Measurements from ENCODE around the gene LRRC45. TPM values are rescaled to one million over a fixed set of nuclear protein-coding genes. Genes with fewer than 3 reads are reported as not detected.

LRRC45 gene
- total RNA-seq, 1 experiment from 2014 or later = 40.1 TPM

DNA sequence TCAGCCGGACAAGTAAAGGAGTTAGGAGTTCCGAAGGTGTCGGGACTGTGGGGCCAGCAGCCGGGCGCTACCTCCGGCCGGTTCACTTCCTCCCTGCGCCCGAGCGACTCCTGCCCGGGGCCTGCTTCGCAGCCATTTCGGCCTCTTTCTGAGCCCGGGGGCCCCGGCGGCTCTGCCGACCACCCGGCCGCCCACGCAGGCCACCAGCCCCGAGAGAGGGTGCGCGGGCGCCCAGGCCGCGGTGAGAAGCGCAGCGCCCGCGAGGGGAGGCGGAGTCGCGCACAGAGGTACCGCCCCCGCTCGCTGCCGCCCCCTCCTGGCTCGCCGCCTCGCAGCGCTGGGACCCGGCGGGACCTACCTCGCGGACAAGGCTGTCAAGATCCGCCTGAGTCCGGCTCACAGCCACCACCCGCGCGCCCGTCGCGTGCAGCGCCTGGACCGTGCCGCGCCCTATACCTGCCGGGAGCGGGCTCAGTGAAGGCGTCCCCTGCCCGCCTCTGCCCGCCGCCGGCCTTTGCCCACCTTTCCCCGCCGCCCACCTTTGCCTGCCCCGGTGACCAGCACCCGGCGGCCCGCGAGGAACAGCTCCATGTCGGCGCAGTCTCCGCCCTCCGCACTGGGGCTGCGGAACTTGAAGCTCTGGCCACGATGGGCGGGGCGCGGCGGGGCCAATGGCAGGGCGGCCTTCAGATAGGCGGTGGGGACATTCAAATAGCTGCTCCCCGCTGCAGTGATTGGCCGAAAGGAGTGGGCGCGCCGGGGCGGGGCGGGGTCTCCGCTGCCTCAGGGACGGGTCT lies 14.2 kb downstream of the LRRC45 start, which contains the start of gene DCXR:
DCXR (minus strand) TSS at position 606 of the 797 bp plus-strand sequence; CDS start at position 591, 15 bp downstream.
- ChIA-PET POLR2A (interaction anchor here (0.5 to 1.5 kb wide), 9 partner anchors 8 to 165 kb away, joined by 3 to 8 read pairs (median 3); partner anchors contain the start of genes CENPX, FASN, LRRC45 and PYCR1), RAD21 (ENCODE audit: low non-redundant PET in 1 of 2, low total read pairs in 2 of 2, uncharacterized antibody in 2 of 2, unreplicated experiment in 2 of 2) (interaction anchor here (1.0 to 1.1 kb wide), 2 partner anchors 14 to 78 kb away, joined by 10 to 11 read pairs; partner anchors contain the start of genes CENPX (in 1 of the 2) and LRRC45 (in 1 of the 2)), CTCF (interaction anchor here (0.7 to 4.8 kb wide), 19 partner anchors 8 to 303 kb away, joined by 3 to 57 read pairs (median 4); partner anchors contain the start of genes CENPX, FASN, GPS1 and LRRC45)
- Histone ChIP-seq H3K9ac (ENCODE audit: low read length) (peak within 1 kb of the TSS; percentile 94), H3K4me1 (ENCODE audit: control insufficient read depth in 1 of 2, insufficient read depth in 2 of 2, low read length in 2 of 2) (peaks cover 18 to 48% of the 10 kb centered on the region in 2 experiments), H3K79me2 (ENCODE audit: insufficient read depth, low read length) (peaks cover 25% of the 10 kb centered on the region; the same call in 1 of the 2 replicates), H3K9me2 (ENCODE audit: insufficient read depth) (no peaks in the 10 kb centered on the region), H3K27me3 (ENCODE audit: insufficient read depth, low read length) (no peaks in the 10 kb centered on the region), H3K4me2 (ENCODE audit: low read length) (peak within 1 kb of the TSS; percentile 95), H2AFZ (ENCODE audit: low read depth, low read length, poor library complexity, severe bottlenecking) (peak within 1 kb of the TSS; percentile 49), H3K27ac (ENCODE audit: low read depth, low read length) (peak within 1 kb of the TSS; percentile 91), H3K9me3 (ENCODE audit: control insufficient read depth in 1 of 2, insufficient read depth in 1 of 2, low read depth in 1 of 2, low read length in 2 of 2) (no peaks in the 10 kb centered on the region), H3K4me3 (replicated peaks in 1 of 2; ENCODE audit: low read depth in 1 of 2, low read length in 2 of 2) (peak within 1 kb of the TSS; percentile 92 to 93), H3K36me3 (ENCODE audit: control insufficient read depth in 1 of 2, insufficient read depth in 2 of 2, low read length in 2 of 2) (peaks cover 0 to 12% of the 10 kb centered on the region in 2 experiments; a peak in 1 of 4 replicates), H4K20me1 (ENCODE audit: insufficient read depth) (no peaks in the 10 kb centered on the region)
- DNase-seq (ENCODE audit: low read depth, low spot score) (peak; percentile 96), ATAC-seq (peak; percentile 89)
- intact Hi-C loops (cut with micrococcal nuclease) = loop anchor here (2.0 to 10.0 kb wide), 3 partner anchors 62 to 378 kb away; partner anchors contain the start of genes FASN, HEXD and OGFOD3
- no TSS peak for BruUV-seq (replicated peaks)
- TF ChIP-seq, protein P1, sequence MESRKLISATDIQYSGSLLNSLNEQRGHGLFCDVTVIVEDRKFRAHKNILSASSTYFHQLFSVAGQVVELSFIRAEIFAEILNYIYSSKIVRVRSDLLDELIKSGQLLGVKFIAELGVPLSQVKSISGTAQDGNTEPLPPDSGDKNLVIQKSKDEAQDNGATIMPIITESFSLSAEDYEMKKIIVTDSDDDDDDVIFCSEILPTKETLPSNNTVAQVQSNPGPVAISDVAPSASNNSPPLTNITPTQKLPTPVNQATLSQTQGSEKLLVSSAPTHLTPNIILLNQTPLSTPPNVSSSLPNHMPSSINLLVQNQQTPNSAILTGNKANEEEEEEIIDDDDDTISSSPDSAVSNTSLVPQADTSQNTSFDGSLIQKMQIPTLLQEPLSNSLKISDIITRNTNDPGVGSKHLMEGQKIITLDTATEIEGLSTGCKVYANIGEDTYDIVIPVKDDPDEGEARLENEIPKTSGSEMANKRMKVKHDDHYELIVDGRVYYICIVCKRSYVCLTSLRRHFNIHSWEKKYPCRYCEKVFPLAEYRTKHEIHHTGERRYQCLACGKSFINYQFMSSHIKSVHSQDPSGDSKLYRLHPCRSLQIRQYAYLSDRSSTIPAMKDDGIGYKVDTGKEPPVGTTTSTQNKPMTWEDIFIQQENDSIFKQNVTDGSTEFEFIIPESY (IDR thresholded peaks at IDR 0.05; ENCODE audit: extremely low read depth, insufficient replicate concordance, low read length) = peak; percentile 46
- TF ChIP-seq RAD21 (IDR thresholded peaks at IDR 0.05; ENCODE audit: low read depth) (no peak), YY1 (IDR thresholded peaks at IDR 0.05; ENCODE audit: extremely low read depth, insufficient replicate concordance, low read depth, low read length) (peak; percentile 82), ZFX (IDR thresholded peaks at IDR 0.05) (peak; percentile 93; the same call in 1 of the 2 replicates), SRF (IDR thresholded peaks at IDR 0.05; ENCODE audit: low read depth) (no peak), EGR1 (IDR thresholded peaks at IDR 0.05; ENCODE audit: low read depth) (peak; percentile 98), ELF1 (IDR thresholded peaks at IDR 0.05; ENCODE audit: borderline replicate concordance, low read depth) (no peak), CBX3 (IDR thresholded peaks at IDR 0.05; ENCODE audit: low read depth) (no peak), SP1 (IDR thresholded peaks at IDR 0.05; ENCODE audit: low read depth) (no peak; the same call in 1 of the 2 replicates), JUND (IDR thresholded peaks at IDR 0.05) (no peak), ZNF274 (IDR thresholded peaks at IDR 0.05; ENCODE audit: low read depth, low read length) (no peak), TCF7L2 (IDR thresholded peaks at IDR 0.05; ENCODE audit: borderline replicate concordance, extremely low read depth, insufficient read depth, insufficient read length) (no peak), EZH2phosphoT487 (IDR thresholded peaks at IDR 0.05; ENCODE audit: borderline replicate concordance) (no peak), FOSL1 (IDR thresholded peaks at IDR 0.05; ENCODE audit: low read depth) (no peak), SIN3A (IDR thresholded peaks at IDR 0.05; ENCODE audit: low read depth) (peak; percentile 97)
- TF ChIP-seq, protein P2, sequence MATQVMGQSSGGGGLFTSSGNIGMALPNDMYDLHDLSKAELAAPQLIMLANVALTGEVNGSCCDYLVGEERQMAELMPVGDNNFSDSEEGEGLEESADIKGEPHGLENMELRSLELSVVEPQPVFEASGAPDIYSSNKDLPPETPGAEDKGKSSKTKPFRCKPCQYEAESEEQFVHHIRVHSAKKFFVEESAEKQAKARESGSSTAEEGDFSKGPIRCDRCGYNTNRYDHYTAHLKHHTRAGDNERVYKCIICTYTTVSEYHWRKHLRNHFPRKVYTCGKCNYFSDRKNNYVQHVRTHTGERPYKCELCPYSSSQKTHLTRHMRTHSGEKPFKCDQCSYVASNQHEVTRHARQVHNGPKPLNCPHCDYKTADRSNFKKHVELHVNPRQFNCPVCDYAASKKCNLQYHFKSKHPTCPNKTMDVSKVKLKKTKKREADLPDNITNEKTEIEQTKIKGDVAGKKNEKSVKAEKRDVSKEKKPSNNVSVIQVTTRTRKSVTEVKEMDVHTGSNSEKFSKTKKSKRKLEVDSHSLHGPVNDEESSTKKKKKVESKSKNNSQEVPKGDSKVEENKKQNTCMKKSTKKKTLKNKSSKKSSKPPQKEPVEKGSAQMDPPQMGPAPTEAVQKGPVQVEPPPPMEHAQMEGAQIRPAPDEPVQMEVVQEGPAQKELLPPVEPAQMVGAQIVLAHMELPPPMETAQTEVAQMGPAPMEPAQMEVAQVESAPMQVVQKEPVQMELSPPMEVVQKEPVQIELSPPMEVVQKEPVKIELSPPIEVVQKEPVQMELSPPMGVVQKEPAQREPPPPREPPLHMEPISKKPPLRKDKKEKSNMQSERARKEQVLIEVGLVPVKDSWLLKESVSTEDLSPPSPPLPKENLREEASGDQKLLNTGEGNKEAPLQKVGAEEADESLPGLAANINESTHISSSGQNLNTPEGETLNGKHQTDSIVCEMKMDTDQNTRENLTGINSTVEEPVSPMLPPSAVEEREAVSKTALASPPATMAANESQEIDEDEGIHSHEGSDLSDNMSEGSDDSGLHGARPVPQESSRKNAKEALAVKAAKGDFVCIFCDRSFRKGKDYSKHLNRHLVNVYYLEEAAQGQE (IDR thresholded peaks at IDR 0.05; ENCODE audit: low read depth) = no peak
- TF ChIP-seq, protein P3, sequence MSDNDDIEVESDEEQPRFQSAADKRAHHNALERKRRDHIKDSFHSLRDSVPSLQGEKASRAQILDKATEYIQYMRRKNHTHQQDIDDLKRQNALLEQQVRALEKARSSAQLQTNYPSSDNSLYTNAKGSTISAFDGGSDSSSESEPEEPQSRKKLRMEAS (IDR thresholded peaks at IDR 0.05) = peak; percentile 97
- TF ChIP-seq, protein P4, sequence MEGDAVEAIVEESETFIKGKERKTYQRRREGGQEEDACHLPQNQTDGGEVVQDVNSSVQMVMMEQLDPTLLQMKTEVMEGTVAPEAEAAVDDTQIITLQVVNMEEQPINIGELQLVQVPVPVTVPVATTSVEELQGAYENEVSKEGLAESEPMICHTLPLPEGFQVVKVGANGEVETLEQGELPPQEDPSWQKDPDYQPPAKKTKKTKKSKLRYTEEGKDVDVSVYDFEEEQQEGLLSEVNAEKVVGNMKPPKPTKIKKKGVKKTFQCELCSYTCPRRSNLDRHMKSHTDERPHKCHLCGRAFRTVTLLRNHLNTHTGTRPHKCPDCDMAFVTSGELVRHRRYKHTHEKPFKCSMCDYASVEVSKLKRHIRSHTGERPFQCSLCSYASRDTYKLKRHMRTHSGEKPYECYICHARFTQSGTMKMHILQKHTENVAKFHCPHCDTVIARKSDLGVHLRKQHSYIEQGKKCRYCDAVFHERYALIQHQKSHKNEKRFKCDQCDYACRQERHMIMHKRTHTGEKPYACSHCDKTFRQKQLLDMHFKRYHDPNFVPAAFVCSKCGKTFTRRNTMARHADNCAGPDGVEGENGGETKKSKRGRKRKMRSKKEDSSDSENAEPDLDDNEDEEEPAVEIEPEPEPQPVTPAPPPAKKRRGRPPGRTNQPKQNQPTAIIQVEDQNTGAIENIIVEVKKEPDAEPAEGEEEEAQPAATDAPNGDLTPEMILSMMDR (IDR thresholded peaks at IDR 0.05 in 2 of 3, conservative IDR thresholded peaks at IDR 0.05 in 1 of 3; ENCODE audit: borderline replicate concordance in 1 of 3, insufficient read depth in 1 of 3, low read depth in 2 of 3, low read length in 2 of 3) = peak; percentile 66 to 91 (median 79)
